Spinal cord (tissue), 10 donors: ENCODE results near the gene MRPS18A. TPM values are rescaled to one million over a fixed set of nuclear protein-coding genes. Genes with fewer than 3 reads are reported as not detected.
A peak's percentile ranks its signal among the peaks of the same experiment; 100 is the strongest.
"Not testable (repeated sequence)": the region's sequence is repeated elsewhere in the genome, so short reads cannot be mapped to it uniquely, and the experiment has no call there.

ENCODE experiments used
- DNase-seq, 6 donors: peaks; one replicate each; pipeline versions ENCODE4 v3.0.0 to v3.0.0-alpha.2; 2013 to 2015; ENCODE audit warnings: low spot score in 6 of 6, low read depth in 4 of 6
- H3K27ac ChIP-seq: one replicate; pipeline ENCODE4 v1.5.1; 2013; ENCODE audit warnings: low read depth, low read length, control low read depth
- H3K27me3 ChIP-seq: one replicate; pipeline ENCODE4 v1.6.1; 2013; ENCODE audit warnings: low read length; ENCODE audit not compliant: control insufficient read depth, insufficient read depth
- H3K36me3 ChIP-seq: one replicate; pipeline ENCODE4 v1.6.1; 2013; ENCODE audit warnings: low read length; ENCODE audit not compliant: control insufficient read depth, insufficient read depth
- H3K4me1 ChIP-seq: one replicate; pipeline ENCODE4 v1.6.1; 2013; ENCODE audit warnings: low read length; ENCODE audit not compliant: control insufficient read depth, insufficient read depth
- H3K4me3 ChIP-seq: one replicate; pipeline ENCODE4 v1.5.1; 2013; ENCODE audit warnings: low read depth, low read length, control low read depth
- H3K9me3 ChIP-seq: one replicate; pipeline ENCODE4 v1.6.1; 2013; ENCODE audit warnings: low read length; ENCODE audit not compliant: control insufficient read depth, insufficient read depth
- WGBS: methylation state at CpG from one replicate; pipeline ENCODE4 v1.1.5; 2013; ENCODE audit warnings: missing lambda C conversion rate; ENCODE audit not compliant: insufficient coverage; 5-methylcytosine and 5-hydroxymethylcytosine counted together
- polyA plus RNA-seq, 2 donors: library from polyadenylated mRNA; unstranded; fragments of 120-200 nt; gene quantifications; one replicate each; pipeline ENCODE4 v1.2.1, GENCODE V29; 2013; ENCODE audit not compliant: insufficient read length in 2 of 2
- total RNA-seq, 2 donors: library from RNA; depleted of rRNA in 1 of 2; stranded (reverse); fragments of 120-200 nt in 1 of 2; fragments of >200 nt in 1 of 2; gene quantifications; one replicate each; pipeline versions ENCODE4 v1.2.3 to v1.2.4, GENCODE V29; 2013 to 2014
- donor health status: healthy.

Gene MRPS18A
- total and polyA plus RNA-seq, 4 donors = 24.1 to 56.6 (median 32.6) TPM

GRCh38 chr6:43702171-43702533, 14.6 kb upstream of the MRPS18A start:
- Histone ChIP-seq H3K27ac (peak overlapping the region; percentile 41), H3K36me3 (no peaks in the 10 kb centered on the region), H3K4me1 (peaks cover 22% of the 10 kb centered on the region), H3K9me3 (no peaks in the 10 kb centered on the region), H3K27me3 (no peaks in the 10 kb centered on the region), H3K4me3 (no peak overlapping the region)
- DNase-seq = no peak
- WGBS = 5% methylated on average over 2 of the region's 2 CpGs

- not testable (repeated sequence) for DNase-seq, H3K27ac ChIP-seq, H3K9me3 ChIP-seq, H3K4me3 ChIP-seq, H3K27me3 ChIP-seq, H3K36me3 ChIP-seq
- H3K4me1 ChIP-seq = peaks cover 22% of the 10 kb centered on the region
- WGBS = 100% methylated on average over 3 of the region's 10 CpGs
Observed at GRCh38 chr6:43700939-43701560, 13.5 kb upstream of the MRPS18A start.

GRCh38 chr6:43699564-43700186, 12.1 kb upstream of the MRPS18A start:
- Histone ChIP-seq H3K36me3 (no peaks in the 10 kb centered on the region), H3K4me3 (no peak overlapping the region), H3K4me1 (peaks cover 22% of the 10 kb centered on the region), H3K27ac (peak overlapping the region; percentile 44), H3K9me3 (no peaks in the 10 kb centered on the region), H3K27me3 (no peaks in the 10 kb centered on the region)
- DNase-seq = no peak
- WGBS = 33% methylated on average over 5 of the region's 7 CpGs

- 59% methylated on average over 4 of the region's 8 CpGs for WGBS
- no peak overlapping the region for H3K27ac ChIP-seq
- no peaks in the 10 kb centered on the region for H3K9me3 ChIP-seq
- DNase-seq = peak in 1 of 6 donors; percentile 55
- H3K27me3 ChIP-seq = no peaks in the 10 kb centered on the region
- no peak overlapping the region for H3K4me3 ChIP-seq
- H3K36me3 ChIP-seq = no peaks in the 10 kb centered on the region
- peaks cover 22% of the 10 kb centered on the region for H3K4me1 ChIP-seq
Observed at GRCh38 chr6:43698584-43699349, 11.2 kb upstream of the MRPS18A start.

GRCh38 chr6:43697421-43697820, 9.8 kb upstream of the MRPS18A start:
- H3K4me1 ChIP-seq = peaks cover 14% of the 10 kb centered on the region
- 60% methylated on average over 2 of the region's 3 CpGs for WGBS
- DNase-seq = no peak

GRCh38 chr6:43695967-43696291, 8.3 kb upstream of the MRPS18A start:
- Histone ChIP-seq H3K9me3 (no peaks in the 10 kb centered on the region), H3K27ac (peak overlapping the region; percentile 69), H3K4me3 (no peak overlapping the region), H3K36me3 (no peaks in the 10 kb centered on the region), H3K27me3 (no peaks in the 10 kb centered on the region), H3K4me1 (peaks cover 10% of the 10 kb centered on the region)
- WGBS = 79% methylated on average over 3 of the region's 4 CpGs
- no peak for DNase-seq

More at GRCh38 chr6:43697421-43697820, 9.8 kb upstream of the MRPS18A start:
- Histone ChIP-seq H3K4me3 (no peak overlapping the region), H3K27me3 (no peaks in the 10 kb centered on the region), H3K36me3 (no peaks in the 10 kb centered on the region), H3K27ac (no peak overlapping the region), H3K9me3 (no peaks in the 10 kb centered on the region)

GRCh38 chr6:43695215-43695966, 7.8 kb upstream of the MRPS18A start:
- Histone ChIP-seq H3K27ac (peak overlapping the region; percentile 69), H3K27me3 (no peaks in the 10 kb centered on the region)
- WGBS = 57% methylated on average over 4 of the region's 9 CpGs

GRCh38 chr6:43689421-43689820, 1.8 kb upstream of the MRPS18A start:
- Histone ChIP-seq H3K27ac (no peak overlapping the region), H3K4me1 (no peaks in the 10 kb centered on the region), H3K9me3 (no peaks in the 10 kb centered on the region), H3K27me3 (peaks cover 2% of the 10 kb centered on the region), H3K36me3 (no peaks in the 10 kb centered on the region), H3K4me3 (no peak overlapping the region)
- DNase-seq = no peak
- WGBS = 100% methylated on average over 1 of the region's 2 CpGs

More at GRCh38 chr6:43695215-43695966, 7.8 kb upstream of the MRPS18A start:
- Histone ChIP-seq H3K36me3 (no peaks in the 10 kb centered on the region), H3K4me1 (peaks cover 10% of the 10 kb centered on the region), H3K4me3 (no peak overlapping the region), H3K9me3 (no peaks in the 10 kb centered on the region)
- peak in 1 of 6 donors; percentile 66 for DNase-seq

- no peaks in the 10 kb centered on the region for H3K36me3 ChIP-seq
- peaks cover 2% of the 10 kb centered on the region for H3K27me3 ChIP-seq
- WGBS = 8% methylated on average over 7 of the region's 10 CpGs
- no peaks in the 10 kb centered on the region for H3K4me1 ChIP-seq
- DNase-seq = no peak
- no peaks in the 10 kb centered on the region for H3K9me3 ChIP-seq
- peak overlapping the region; percentile 66 for H3K27ac ChIP-seq
- H3K4me3 ChIP-seq = peak overlapping the region; percentile 94
Observed at GRCh38 chr6:43687079-43687436, 533 bp downstream of the MRPS18A start.
